Amniotic stem cell (primary cell): Measurements from ENCODE around the gene GCFC2.
"Not testable (repeated sequence)": the region's sequence is repeated elsewhere in the genome, so short reads cannot be mapped to it uniquely, and the experiment has no call there.

Experiments used
- DNase-seq: peaks from one replicate; lab custom pipeline; 2025; lab: John Stamatoyannopoulos, UW

Gene GCFC2

GRCh38 chr2:75710577-75711253 is at the start of gene GCFC2:
Gene GCFC2 (minus strand): TSS chr2:75710915. CDS start chr2:75710855, 60 bp downstream.
- peak; percentile 52 for DNase-seq

- DNase-seq, result no peak
These were observed 42.1 kb upstream of the GCFC2 start for GRCh38 chr2:75752828-75753227.

GRCh38 chr2:75751824-75752468 is 41.2 kb upstream of the GCFC2 start:
- no peak for DNase-seq

DNA sequence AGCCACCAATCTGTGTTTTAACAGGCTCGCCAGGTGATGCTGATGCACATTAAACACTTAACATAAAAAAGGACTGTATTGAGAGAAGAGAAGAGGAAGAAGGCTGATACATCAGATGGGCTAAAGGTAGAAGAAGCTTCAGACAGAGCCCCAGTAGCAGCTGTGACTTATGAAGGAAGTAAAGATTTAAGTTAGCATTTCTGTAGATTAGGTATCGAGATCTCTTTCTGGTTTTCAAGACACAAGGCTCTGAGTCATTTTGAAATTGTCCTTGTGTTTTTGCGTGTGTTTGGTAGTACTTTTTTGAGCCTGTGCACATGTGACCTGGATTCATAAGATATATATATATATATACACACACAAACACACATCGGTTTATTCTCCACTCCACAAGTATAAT is 40.6 kb upstream of the GCFC2 start:
- DNase-seq, result no peak

- DNase-seq, result no peak
These were observed 27.2 kb upstream of the GCFC2 start for GRCh38 chr2:75737961-75738360.

DNA sequence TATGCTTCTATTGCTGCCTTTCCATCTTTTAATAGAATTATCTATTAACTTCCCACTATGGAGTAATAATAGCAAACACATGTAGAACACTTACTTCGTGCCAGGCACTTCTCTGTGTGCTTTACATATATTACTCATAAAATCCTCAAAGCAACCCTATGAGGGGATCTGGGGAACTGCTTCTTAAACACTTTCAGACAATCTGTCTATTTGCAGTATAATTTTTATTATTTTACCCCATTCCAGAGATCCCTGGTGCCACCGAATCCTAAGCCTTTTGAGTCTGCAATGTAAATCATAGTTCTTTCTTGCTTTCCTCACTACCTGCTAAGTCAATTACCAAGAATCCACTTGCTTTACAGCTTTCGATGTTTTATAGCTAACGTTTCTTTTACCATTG is 25.6 kb upstream of the GCFC2 start:
- DNase-seq, result no peak

GRCh38 chr2:75729861-75730260 is 19.1 kb upstream of the GCFC2 start:
- DNase-seq, result no peak

- DNase-seq, result no peak
These were observed 18.1 kb upstream of the GCFC2 start for GRCh38 chr2:75728614-75729419.

DNA sequence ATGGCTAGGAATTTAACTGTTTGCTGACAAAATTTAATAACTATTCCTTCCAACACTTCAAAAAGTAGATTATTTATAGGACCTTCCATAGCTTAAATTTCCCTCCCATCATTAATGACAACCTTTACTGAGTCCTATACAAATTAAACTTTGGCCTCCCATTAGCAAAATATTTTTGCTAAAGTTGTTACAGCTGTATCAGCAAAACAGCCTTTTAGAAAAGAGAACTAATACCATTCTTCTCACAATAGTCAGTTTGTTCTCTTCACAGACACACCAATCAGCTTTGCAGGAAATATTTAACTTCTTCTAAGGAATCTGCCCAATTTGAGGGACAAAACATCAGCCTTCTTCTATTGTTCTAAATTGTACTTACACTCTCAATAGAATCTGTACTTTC is 12.0 kb upstream of the GCFC2 start:
- no peak for DNase-seq

DNA sequence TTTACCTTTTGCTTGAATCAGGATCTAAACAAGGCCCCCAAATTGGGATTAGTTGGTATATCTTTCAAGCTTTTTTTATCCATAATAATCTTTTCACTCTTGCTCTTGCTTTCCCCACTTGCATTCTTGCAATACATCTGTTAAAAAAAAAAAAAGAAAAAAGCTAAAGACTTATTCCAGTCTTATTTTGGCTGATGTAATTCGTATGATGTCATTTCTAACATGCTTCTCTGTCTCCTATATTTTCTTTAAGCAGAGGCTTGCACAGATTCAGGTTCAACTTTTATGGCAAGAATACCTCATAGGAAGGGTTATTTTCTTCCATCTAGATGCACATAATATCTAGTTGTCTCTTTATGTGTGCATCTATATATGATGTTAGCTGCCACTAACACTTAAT is 9.8 kb upstream of the GCFC2 start:
- no peak for DNase-seq

DNA sequence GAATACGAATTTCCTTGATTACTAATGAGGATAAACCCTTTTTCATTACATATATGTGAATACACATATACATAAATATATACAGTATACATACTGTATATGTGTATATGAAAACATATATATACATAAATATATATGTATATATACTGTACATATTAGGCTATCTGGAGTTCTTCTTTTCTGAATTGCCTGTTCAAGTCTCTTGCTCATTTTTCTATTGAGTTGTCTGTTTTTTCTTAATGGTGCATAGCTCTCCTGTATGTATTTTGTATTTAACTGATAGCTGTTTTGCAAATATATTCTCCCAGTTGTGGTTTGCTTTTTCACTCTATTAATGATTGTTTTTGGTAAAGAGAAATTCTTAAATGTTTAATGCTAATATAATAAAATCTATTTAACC is 8.9 kb upstream of the GCFC2 start:
- no peak for DNase-seq

- no peak for DNase-seq
These were observed 5.7 kb upstream of the GCFC2 start for GRCh38 chr2:75716406-75716805.

GRCh38 chr2:75711590-75711989 is 875 bp upstream of the GCFC2 start:
- DNase-seq, result not testable (repeated sequence)

DNA sequence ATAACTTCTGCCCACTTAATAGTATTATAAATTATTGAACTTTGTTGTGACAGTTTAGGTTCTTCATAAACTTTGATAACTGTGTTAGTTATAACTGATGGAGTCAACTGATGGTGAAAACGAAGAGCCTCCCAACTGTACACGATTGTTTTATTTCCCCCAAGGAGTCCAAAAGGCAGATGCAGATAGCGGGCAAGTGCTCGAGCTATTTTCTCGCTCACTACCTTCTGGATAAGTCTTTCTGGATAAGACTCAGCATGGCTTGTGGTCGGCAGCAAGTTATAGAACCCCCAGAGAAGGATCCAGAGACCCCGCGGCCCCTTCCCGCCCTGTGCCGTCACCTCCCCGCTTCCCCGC is 517 bp downstream of the GCFC2 start:
- no peak for DNase-seq

- no peak for DNase-seq
These were observed 1.4 kb downstream of the GCFC2 start for GRCh38 chr2:75709297-75709696.

DNA sequence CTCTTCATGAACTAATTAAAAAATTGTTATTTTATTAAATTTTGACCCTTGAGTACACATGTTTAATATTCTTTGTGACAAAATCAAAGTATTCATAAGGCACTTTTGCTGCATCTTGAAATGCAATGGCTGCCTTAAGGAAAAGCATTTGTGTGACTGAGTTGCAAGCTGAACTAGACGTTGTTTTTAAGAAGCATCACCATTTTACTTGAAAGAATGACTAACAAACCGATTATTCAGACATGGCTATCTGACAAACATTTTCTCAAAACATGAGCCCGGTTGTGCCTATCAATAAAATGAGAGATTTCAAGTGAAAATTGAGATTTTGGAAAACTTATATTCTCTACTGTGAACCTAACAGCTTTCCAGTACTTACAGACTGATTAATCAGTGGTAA is 2.8 kb downstream of the GCFC2 start:
- DNase-seq, result no peak

GRCh38 chr2:75705921-75706320 is 4.8 kb downstream of the GCFC2 start:
- no peak for DNase-seq

DNA sequence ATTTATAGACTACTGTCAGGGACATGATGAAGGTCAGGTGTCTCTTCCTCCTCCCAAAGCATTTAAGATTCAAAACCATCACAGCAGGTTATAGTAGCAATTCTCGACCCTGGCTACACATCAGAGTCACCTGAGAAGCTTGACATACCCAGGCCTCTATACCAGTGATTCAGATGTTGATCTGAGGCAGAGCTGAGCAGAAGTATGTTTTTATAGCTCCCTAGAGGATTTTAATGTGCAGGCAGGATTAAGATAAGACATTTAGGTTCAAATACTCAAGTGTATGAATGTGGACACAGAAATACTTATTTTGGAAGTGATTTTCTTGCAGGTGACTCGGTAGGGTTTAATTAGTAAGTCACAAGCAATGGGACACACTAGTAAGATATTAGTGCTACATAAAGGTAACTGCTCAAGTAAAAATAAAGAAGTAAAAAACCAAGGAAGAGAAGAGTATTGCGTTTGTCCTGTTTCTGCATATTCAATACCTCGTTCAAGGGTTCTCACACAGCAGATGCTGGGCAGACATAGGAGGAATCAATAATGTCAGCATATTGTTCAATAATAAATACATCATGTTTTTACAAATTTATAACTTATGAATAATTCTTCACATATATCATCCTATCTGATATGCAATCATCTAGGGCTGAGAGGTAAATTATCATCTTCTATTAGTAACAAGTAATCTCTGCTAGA is 7.0 kb downstream of the GCFC2 start:
- no peak for DNase-seq

DNA sequence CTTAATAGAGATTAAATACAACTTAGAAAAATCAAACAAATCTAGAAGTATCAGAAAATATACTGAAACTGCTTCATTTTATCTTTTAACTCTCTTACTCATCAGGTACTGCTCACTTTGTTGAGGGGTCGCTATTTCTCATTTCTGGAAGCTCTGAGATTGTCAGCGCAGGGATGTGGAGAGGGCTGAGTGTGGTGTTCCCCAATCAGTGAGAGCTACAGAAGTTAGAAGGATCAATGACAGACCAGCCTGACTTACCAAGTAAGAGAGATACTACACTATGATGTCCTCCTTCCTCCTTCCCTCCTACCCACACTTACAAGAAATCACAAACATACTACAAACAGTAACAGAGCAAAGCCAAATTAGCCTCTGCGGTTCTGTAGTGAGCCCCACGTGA is 8.1 kb downstream of the GCFC2 start:
- no peak for DNase-seq

DNA sequence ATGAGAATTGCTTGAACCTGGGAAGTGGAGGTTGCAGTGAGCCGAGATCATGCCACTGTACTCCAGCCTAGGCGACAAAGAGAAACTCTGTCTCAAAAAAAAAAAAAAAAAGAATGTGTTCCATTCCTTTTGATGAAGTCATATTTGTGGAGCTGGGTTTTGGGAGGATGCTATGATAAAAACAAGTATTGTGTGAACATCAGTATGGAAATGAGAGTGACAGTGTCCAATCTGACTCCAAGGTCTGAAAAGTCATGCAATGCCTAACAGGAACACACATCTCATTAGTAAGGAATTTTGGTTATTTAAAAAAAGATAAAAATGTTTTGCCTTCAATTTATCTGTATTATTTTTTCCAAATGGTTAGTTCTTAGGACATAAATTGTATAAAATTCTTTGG is 11.8 kb downstream of the GCFC2 start:
- no peak for DNase-seq

GRCh38 chr2:75688196-75688595 is 22.5 kb downstream of the GCFC2 start:
- no peak for DNase-seq

DNA sequence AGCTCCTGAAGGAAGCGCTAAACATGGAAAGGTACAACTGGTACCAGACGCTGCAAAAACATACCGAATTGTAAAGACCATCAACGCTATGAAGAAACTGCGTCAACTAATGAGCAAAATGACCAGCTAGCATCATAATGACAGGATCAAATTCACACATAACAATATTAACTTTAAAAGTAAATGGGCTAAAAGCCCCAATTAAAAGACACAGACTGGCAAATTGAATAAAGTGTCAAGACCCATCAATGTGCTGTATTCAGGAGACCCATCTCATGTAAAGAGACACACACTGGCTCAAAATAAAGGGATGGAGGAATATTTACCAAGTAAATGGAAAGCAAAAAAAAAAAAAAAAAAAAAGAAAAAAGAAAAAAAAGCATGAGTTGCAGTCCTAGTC is 27.3 kb downstream of the GCFC2 start:
- DNase-seq, result not testable (repeated sequence)

GRCh38 chr2:75680402-75680801 is 30.3 kb downstream of the GCFC2 start:
- DNase-seq, result no peak
